Measurements from ENCODE around the gene CDK19. TPM values are rescaled to one million over a fixed set of nuclear protein-coding genes. Genes with fewer than 3 reads are reported as not detected.

Gene CDK19
- total RNA-seq, 3 donors from 2014 or later (not counting 1 experiment from before 2014, with no cell fraction given) = 21.2 to 30.8 (median 25.9) TPM

DNA sequence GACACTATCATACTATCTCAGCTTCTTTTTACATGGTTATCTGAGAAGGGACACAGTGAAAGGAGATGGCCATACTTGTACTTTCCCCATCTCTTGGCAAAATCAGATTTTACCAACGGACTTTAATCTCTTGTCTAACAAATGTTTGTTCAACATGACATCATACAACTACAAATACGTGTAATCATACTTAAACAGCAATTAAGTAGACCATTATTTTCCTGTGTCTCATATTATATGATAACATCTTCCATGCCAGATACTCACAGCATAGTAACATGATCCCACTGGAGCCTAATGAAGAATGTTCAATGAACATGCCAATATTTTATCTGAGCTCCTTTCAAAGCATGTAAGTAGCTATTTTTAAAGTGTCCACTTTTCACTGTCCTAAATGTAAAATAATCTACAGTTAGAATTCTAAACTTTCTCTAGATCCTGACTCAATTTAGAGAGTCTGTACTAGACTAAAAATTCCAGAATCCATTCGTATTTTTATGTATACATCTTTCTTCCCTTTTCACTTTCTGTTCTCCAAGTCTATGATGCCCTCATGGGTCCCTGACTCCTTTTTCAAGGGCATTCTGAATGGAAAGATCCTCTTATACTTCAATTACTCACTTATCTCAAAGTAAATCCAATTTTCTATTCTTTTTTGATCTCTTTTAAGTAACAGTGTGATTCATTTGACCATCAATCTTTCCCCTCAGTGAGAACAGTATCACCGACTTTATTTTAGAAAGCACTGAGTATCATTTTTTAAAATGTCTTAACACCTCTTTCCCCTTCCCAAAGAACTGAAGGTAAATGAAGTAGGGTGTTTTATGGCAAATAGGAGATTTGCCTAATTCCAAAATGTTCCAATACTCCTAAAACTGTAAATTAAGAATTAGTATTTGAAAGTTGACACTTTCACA lies 133.5 kb downstream of the CDK19 start:
- no peaks in the 10 kb centered on the region for H3K9me3 ChIP-seq (ENCODE audit: control insufficient read depth, insufficient read depth, low read length)
- H3K27me3 Mint-ChIP-seq (ENCODE audit: low read depth in 2 of 2) = no peaks in the 10 kb centered on the region
- intact Hi-C loops (cut with micrococcal nuclease) = loop anchor here (1.0 kb wide), 4 partner anchors 132 to 318 kb away; no protein-coding TSS in a partner anchor
- no peaks in the 10 kb centered on the region for H3K36me3 ChIP-seq (ENCODE audit: control insufficient read depth, insufficient read depth, low read length)
- no peak for ATAC-seq
- H3K4me1 ChIP-seq (ENCODE audit: control insufficient read depth, insufficient read depth, low read length) = peaks cover 3% of the 10 kb centered on the region
- H3K27ac Mint-ChIP-seq = peak overlapping the region; percentile 79 to 80
- no peak for DNase-seq
- TF ChIP-seq, protein P1, sequence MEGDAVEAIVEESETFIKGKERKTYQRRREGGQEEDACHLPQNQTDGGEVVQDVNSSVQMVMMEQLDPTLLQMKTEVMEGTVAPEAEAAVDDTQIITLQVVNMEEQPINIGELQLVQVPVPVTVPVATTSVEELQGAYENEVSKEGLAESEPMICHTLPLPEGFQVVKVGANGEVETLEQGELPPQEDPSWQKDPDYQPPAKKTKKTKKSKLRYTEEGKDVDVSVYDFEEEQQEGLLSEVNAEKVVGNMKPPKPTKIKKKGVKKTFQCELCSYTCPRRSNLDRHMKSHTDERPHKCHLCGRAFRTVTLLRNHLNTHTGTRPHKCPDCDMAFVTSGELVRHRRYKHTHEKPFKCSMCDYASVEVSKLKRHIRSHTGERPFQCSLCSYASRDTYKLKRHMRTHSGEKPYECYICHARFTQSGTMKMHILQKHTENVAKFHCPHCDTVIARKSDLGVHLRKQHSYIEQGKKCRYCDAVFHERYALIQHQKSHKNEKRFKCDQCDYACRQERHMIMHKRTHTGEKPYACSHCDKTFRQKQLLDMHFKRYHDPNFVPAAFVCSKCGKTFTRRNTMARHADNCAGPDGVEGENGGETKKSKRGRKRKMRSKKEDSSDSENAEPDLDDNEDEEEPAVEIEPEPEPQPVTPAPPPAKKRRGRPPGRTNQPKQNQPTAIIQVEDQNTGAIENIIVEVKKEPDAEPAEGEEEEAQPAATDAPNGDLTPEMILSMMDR (IDR thresholded peaks at IDR 0.05) = no peak
- no peak overlapping the region for H3K4me3 ChIP-seq (ENCODE audit: low read length)
- no peak overlapping the region for H3K27ac ChIP-seq (ENCODE audit: low read length)
- H3K4me3 Mint-ChIP-seq = no peak overlapping the region
- H3K4me1 Mint-ChIP-seq = peaks cover 8 to 20% of the 10 kb centered on the region in 2 donors
- 72% methylated on average over 3 of the region's 4 CpGs for WGBS (ENCODE audit: insufficient coverage)
- H3K36me3 Mint-ChIP-seq = no peaks in the 10 kb centered on the region
- no peaks in the 10 kb centered on the region for H3K9me3 Mint-ChIP-seq
- H3K27me3 ChIP-seq (ENCODE audit: control insufficient read depth, insufficient read depth, low read length) = no peaks in the 10 kb centered on the region

DNA sequence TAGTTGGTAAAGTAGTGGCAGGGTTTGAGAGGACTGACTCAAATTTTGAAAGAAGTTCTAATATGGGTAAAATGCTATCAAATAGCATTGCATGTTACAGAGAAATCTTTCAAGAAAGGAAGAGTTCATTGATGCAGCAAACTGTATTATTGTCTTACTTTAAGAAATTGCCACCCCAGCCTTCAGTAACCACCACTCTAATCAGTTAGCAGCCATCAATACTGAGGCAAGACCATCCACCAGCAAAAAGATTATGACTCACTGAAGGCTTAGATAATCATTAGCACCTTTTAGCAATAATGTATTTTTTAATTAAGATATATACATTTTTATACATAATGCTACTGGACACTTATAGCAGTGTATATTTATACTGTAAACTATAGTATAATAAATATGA lies 138.9 kb downstream of the CDK19 start:
- Histone ChIP-seq H3K4me3 (ENCODE audit: low read length) (no peak overlapping the region), H3K27ac (ENCODE audit: low read length) (no peak overlapping the region), H3K36me3 (ENCODE audit: control insufficient read depth, insufficient read depth, low read length) (no peaks in the 10 kb centered on the region), H3K27me3 (ENCODE audit: control insufficient read depth, insufficient read depth, low read length) (no peaks in the 10 kb centered on the region), H3K4me1 (ENCODE audit: control insufficient read depth, insufficient read depth, low read length) (no peaks in the 10 kb centered on the region), H3K9me3 (ENCODE audit: control insufficient read depth, insufficient read depth, low read length) (no peaks in the 10 kb centered on the region)
- H3K36me3 Mint-ChIP-seq = no peaks in the 10 kb centered on the region
- no peaks in the 10 kb centered on the region for H3K27me3 Mint-ChIP-seq (ENCODE audit: low read depth in 2 of 2)
- TF ChIP-seq, protein P1 (IDR thresholded peaks at IDR 0.05) = no peak
- no peak overlapping the region for H3K4me3 Mint-ChIP-seq
- H3K9me3 Mint-ChIP-seq = no peaks in the 10 kb centered on the region
- intact Hi-C loops (cut with micrococcal nuclease) = no loop called here
- no peak overlapping the region for H3K27ac Mint-ChIP-seq
- DNase-seq (no peak), ATAC-seq (no peak)
- peaks cover 0 to 6% of the 10 kb centered on the region in 2 donors for H3K4me1 Mint-ChIP-seq

DNA sequence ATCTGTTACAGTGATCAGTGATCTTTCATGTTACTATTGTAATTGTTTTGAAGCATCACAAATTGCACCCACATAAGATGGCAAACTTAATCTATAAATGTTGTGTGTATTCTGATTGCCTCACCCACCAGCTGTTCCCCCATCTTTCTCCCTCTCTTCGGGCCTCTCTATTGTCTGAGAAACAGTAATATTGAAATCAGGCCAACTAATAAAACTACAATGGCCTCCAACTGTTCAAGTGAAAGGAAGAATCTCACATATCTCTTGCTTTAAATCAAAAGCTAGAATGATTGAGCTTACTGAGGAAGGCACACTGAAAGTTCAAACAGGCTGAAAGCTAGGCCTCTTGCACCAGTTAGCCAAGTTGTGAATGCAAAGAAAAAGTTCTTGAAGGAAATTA lies 141.2 kb downstream of the CDK19 start:
- Mint-ChIP-seq H3K9me3 (no peaks in the 10 kb centered on the region), H3K4me1 (peaks cover 0 to 6% of the 10 kb centered on the region in 2 donors), H3K27ac (no peak overlapping the region), H3K36me3 (no peaks in the 10 kb centered on the region), H3K4me3 (no peak overlapping the region), H3K27me3 (ENCODE audit: low read depth in 2 of 2) (no peaks in the 10 kb centered on the region)
- TF ChIP-seq, protein P1 (IDR thresholded peaks at IDR 0.05) = no peak
- Histone ChIP-seq H3K9me3 (ENCODE audit: control insufficient read depth, insufficient read depth, low read length) (no peaks in the 10 kb centered on the region), H3K27me3 (ENCODE audit: control insufficient read depth, insufficient read depth, low read length) (no peaks in the 10 kb centered on the region), H3K4me3 (ENCODE audit: low read length) (no peak overlapping the region), H3K27ac (ENCODE audit: low read length) (no peak overlapping the region), H3K36me3 (ENCODE audit: control insufficient read depth, insufficient read depth, low read length) (no peaks in the 10 kb centered on the region), H3K4me1 (ENCODE audit: control insufficient read depth, insufficient read depth, low read length) (no peaks in the 10 kb centered on the region)
- intact Hi-C loops (cut with micrococcal nuclease) = no loop called here
- no CpG with 5 or more reads among the region's 1 CpG for WGBS (ENCODE audit: insufficient coverage)
- no peak for DNase-seq
- ATAC-seq = no peak

Measured in natural killer cell (primary cell).